HK-2 (cell line): ENCODE results near the gene SH3GL1.
"Not testable (repeated sequence)": the region's sequence is repeated elsewhere in the genome, so short reads cannot be mapped to it uniquely, and the experiment has no call there.

Experiments
- DNase-seq: peaks from one replicate; pipeline ENCODE4 v3.0.0-alpha.2; 2018; ENCODE audit not compliant: unreplicated experiment

The SH3GL1 gene

DNA sequence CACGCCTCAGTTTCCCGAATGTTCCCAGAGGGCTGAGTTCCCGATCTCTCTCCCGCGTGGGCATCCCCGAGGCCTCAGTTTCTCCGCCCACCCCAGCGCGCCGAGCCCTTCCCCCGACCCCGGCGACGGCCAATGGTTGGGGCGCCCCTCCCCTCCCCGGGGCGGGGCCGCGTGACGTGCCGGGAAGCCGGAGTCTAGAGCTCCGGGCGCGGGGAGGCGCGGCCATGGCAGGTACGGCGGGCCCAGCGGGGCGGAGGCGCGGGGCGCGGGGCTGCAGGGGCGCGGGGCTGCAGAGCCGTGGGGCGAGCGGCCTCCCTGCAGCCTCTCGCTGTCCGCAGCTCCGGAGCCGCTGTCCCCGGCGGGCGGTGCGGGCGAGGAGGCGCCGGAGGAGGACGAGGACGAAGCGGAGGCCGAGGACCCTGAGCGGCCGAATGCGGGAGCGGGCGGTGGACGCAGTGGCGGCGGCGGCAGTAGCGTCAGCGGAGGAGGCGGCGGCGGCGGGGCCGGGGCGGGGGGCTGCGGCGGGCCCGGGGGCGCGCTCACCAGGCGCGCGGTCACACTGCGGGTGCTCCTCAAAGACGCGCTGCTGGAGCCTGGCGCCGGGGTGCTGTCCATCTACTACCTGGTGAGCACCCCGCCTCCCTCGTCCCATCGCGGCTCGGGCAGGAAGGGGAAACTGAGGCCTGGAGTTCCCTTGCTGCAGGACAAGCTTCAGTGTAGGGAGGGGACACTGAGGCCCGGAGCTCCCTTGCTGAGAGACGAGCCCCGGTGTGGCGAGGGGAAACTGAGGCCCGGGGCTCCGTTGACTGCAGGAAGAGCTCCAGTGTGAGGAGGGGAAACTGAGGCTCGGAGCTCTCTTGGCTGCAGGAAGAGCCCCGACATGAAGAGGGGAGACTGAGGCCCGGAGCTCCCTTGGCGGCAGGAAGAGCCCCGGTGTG lies 56.7 kb downstream of the SH3GL1 start, which contains the start of gene MPND:
Gene MPND, plus strand, starts transcription at position 193 of the 938 bp plus-strand sequence. Its CDS starts 32 bp downstream, at position 225.
- peak; percentile 82 for DNase-seq

DNA sequence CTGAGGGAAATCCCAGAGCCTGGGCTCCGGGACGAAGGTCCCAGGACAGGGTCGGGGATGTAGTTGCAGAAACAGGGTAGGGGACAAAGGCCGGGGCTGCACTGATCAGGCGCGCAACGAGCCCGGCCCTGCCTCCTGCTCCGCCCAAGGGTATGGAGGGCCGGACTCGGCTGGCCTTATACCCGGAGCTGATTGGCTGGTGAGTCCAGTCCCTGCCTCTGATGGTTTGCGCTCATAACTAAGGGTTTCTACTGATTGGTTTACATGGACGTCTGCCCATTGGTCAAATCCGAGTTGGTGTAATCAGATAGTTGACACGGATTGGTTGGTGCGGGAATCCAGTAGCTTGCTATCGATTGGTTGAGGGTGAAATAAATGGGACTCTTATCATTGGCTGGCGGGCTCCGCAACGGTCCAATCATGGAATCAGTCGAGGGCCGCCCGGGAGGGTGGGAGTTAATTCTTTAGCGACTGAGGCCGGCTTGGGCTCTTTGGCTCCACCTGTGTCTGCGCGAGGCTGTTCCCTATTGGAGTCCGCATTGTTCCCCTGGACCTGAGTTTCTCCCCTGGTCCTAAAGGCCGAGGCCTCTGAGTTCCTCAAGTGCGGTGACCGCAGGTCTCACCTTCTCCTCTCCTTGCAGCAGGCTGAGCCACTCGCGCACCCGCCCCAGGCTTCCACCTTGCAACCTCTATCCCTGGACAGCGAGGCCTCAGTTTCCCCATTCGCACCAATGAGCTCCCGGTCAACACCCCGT lies 57.6 kb downstream of the SH3GL1 start:
- peak; percentile 96 for DNase-seq

GRCh38 chr19:4342314-4342614 lies 58.1 kb downstream of the SH3GL1 start:
- no peak for DNase-seq

GRCh38 chr19:4338441-4339355 lies 61.6 kb downstream of the SH3GL1 start, which contains the start of gene STAP2:
STAP2 (minus strand) TSS chr19:4338827; CDS start chr19:4338753, 74 bp downstream.
- DNase-seq = peak; percentile 69

DNA sequence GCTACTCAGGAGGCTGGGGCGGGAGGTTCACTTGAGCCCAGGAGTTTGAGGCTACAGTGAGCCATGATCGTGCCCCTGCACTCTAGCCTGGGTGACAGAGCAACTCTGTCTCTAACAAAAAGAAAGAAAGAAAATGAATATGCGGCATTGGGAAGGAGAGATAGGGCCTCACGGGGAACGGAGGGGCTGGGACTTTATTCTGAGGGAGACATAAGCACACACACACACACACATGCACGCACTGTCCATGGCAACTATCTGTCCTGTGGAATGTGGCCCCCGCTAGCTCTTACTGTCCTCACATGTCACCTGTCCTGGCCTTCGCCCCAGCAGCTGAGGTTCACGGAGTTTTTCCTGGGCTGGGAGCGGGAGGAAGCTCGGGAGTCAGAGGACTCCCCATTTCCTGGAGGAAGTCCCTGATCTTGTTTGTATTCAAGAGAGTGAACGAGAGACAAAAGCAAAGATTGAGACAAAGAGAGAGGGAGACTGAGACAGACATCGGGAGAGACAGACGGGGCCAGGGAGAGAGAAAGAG lies 62.4 kb downstream of the SH3GL1 start:
- no peak for DNase-seq

DNA sequence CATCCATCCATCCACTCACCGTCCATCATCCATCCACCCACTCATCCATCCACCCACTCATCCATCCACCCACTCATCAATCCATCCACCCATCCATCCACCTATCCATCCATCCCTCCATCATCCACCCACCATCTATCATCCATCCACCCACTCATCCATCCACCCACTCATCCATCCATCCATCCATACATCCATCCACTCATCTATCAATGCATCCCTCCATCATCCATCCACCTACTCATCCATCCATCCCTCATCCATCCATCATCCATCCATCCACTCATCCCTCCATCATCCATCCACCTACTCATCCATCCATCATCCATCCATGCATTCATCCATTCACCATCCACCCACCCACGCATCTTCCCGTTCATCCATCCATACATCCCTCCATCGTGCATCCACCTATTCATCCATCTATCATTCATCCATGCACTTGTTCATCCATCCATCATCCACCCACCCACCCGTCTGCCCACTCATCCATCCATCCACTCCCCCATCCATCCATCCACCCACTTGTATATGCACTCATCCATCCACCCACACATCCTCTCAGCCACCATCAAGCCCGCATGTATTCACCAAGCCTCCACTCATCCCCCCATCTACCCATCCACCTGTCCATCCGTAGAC lies 65.3 kb downstream of the SH3GL1 start:
- no peak for DNase-seq

DNA sequence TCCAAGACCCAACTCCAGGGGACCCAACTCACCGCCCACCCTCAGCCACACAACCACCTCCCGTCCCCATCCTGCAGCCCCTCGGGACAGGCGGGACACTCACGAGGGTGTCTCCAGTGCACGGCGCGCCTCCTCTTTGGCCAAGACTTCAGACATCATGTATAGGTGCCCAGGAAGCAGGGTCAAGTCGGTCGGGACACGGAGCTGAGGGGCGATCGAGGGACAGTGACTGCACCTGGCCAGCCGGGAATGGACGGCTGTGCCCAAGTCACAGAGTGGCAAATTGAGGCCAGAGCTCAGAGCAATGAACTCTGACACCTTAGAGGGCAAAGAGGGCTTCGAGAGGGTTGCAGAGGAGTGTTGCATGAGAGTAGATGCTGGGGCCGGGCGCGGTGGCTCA lies 70.5 kb downstream of the SH3GL1 start:
- DNase-seq = no peak

- DNase-seq = not testable (repeated sequence)
Observed at GRCh38 chr19:4328991-4329681, 71.2 kb downstream of the SH3GL1 start.

- DNase-seq = no peak
Observed at GRCh38 chr19:4328243-4328990, 71.9 kb downstream of the SH3GL1 start.

DNA sequence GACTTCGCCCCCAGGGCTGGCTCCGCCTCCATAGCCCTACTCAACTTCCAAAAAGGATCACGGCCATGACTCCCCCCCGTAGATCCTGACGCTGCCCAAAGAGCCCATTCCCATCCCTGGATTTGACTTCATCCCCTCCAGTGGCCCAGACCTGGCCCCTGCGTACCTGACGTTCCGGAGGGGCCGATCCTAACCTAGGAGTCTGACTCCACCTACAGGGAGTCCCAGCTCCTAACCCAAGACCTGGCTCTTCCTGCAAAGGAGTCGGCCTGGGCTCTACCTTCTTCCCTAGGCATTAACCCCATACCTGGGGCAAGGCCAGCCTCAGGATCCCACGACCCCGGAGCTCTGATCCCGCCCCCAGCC lies 72.5 kb downstream of the SH3GL1 start:
- no peak for DNase-seq

DNA sequence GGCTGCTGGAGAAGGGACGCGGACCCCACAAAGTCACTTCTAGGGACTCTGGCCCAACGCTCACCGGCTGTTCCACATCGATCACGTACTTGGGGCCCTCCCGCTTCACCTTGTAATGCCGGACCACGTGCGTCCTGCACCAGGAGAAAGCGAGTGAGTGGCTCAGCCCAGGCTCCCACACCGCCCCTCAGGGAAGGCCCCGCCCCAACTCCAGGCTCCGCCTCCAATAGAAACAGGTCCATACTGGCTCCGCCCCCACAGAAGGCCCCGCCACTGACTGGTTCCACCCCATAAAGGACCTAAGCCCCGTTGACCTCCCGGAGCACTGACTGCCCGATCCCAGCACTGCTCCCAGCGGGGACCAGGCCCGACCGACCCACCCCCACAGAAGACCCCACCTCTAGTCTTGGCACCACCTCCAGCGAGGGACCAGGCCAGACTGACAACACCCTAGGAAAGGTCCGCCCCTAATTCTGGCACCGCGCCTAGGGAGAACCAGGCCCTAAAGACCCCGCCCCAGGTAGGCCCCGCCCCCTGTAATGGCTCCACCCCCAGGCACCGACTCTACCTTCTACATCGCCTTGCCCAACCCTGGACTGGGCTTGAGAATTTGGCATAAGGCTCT lies 73.0 kb downstream of the SH3GL1 start:
- DNase-seq = no peak

- DNase-seq = no peak
Observed at GRCh38 chr19:4326837-4327251, 73.5 kb downstream of the SH3GL1 start.

DNA sequence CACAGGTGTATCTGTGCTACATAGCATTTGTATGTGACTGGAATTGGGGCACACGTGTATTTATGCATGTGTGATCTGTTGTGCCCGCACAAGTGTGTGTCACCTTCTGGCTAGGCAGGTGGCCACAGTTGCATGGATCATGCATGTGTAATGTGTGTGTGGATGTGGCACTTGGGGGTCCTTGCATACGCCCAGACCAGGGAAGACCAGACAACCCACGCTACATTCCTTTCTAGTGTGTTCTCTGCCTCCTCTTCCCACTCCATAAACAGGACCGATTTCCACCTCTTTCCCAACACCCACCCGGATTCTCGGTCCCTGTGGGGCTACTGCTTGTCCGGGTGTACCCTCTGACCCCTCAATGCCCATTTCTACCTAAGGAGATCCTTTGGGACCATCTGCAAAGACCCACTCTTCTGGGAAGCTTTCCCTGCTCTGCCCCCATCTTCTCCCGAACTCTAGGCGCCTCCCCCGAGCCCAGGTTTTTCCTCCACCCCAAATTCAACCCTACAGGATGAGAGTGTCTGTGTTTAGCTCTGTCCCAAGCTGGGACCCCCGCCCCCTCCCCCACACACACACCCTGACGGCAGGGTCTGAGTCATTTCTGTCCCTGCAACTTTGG lies 74.0 kb downstream of the SH3GL1 start:
- no peak for DNase-seq

- no peak for DNase-seq
Observed at GRCh38 chr19:4324228-4324627, 76.1 kb downstream of the SH3GL1 start.

DNA sequence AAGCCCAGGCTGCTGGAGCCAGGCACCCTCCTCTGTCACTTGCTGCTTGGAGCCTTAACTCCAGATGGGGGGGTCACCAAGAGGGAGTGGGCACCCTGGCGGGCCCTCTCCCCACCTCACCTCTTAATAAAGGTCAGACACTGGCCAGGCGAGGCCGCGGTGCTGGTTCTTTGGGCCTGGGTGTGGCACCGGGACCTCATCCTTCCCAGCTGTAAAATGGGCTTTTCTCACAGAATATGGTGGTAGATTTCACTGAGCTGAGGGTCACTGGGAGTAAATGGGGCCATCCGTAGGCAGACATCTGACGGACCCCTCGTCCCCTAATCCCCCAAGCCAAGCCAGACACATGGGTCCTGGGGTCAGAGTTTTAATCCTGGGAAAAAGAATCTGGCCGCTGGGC lies 76.7 kb downstream of the SH3GL1 start:
- no peak for DNase-seq

DNA sequence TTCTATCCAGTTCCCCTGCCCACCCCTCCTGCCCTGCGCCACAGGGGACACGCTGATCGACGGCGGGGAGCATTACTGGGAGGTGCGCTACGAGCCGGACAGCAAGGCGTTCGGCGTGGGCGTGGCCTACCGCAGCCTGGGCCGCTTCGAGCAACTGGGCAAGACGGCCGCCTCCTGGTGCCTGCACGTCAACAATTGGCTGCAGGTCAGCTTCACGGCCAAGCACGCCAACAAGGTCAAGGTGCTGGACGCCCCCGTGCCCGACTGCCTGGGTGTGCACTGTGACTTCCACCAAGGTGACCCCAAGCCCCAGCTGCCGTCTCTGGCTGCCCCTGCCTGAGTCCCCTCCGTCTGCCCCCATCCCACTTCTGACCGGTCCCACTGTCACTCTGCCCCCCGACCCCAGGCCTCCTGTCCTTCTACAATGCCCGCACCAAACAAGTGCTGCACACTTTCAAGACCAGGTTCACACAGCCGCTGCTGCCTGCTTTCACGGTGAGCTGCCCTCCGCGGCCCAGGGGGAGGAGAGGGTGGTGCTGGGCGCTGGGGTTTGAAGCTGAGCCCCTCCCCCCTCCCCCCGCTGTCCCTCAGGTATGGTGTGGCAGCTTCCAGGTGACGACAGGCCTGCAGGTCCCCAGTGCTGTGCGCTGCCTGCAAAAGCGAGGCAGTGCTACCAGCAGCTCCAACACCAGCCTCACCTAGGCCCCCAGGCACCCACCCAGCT lies 77.2 kb downstream of the SH3GL1 start:
- DNase-seq = no peak

GRCh38 chr19:4320419-4320818 lies 79.9 kb downstream of the SH3GL1 start:
- no peak for DNase-seq

- DNase-seq = no peak
Observed at GRCh38 chr19:4319067-4319718, 81.2 kb downstream of the SH3GL1 start.
